A673 (cell line): ENCODE data around the gene ACSBG1. TPM values are rescaled to one million over a fixed set of nuclear protein-coding genes. Genes with fewer than 3 reads are reported as not detected.

Experiments
- BruUV-seq: library from RNA; stranded (reverse); fragments of 400-500 nt; replicated peaks from 2 replicates; lab custom pipeline; 2021; lab: Mats Ljungman, UMichigan
- CTCF ChIA-PET: fragments of 300-600 bp; sonication (Branson Sonifier 250); formaldehyde crosslinking; loops from one replicate; lab custom pipeline; 2022; ENCODE audit warnings: antibody characterized with exemption; lab: Charles Lee
- POLR2A ChIA-PET: fragments of 300-600 bp; sonication (Branson Sonifier 250); formaldehyde crosslinking; loops from one replicate; lab custom pipeline; 2022; ENCODE audit warnings: antibody characterized with exemption; ENCODE audit not compliant: low non-redundant PET; lab: Charles Lee
- DNase-seq: peaks from one replicate; pipeline ENCODE4 v3.0.0-alpha.2; 2015; ENCODE audit warnings: low spot score
- H3K27ac ChIP-seq: fragments of 200-600 bp; sonication (generic); 2 replicates; pipeline ENCODE4 v1.5.1; 2016; ENCODE audit warnings: mixed run types, low read depth, mild to moderate bottlenecking, mixed read lengths, antibody characterized with exemption, low read length; ENCODE audit not compliant: poor library complexity, severe bottlenecking
- H3K27me3 ChIP-seq: fragments of 200-600 bp; sonication (generic); replicated peaks from 2 replicates; pipeline ENCODE4 v1.6.1; 2017; ENCODE audit warnings: mixed run types, low read depth, mild to moderate bottlenecking, mixed read lengths, antibody characterized with exemption, low read length; ENCODE audit not compliant: insufficient read depth, poor library complexity
- H3K36me3 ChIP-seq: fragments of 200-600 bp; sonication (generic); 2 replicates; pipeline ENCODE4 v1.6.1; 2016; ENCODE audit warnings: mixed run types, mild to moderate bottlenecking, mixed read lengths, antibody characterized with exemption, low read length; ENCODE audit not compliant: insufficient read depth, poor library complexity, severe bottlenecking
- H3K4me1 ChIP-seq: fragments of 200-600 bp; sonication (generic); 2 replicates; pipeline ENCODE4 v1.6.1; 2017; ENCODE audit warnings: mixed run types, mild to moderate bottlenecking, mixed read lengths, antibody characterized with exemption, low read length; ENCODE audit not compliant: insufficient read depth, poor library complexity, severe bottlenecking
- H3K4me3 ChIP-seq: fragments of 200-600 bp; sonication (generic); 2 replicates; pipeline ENCODE4 v1.5.1; 2016; ENCODE audit warnings: low read depth, mixed run types, mild to moderate bottlenecking, mixed read lengths, low read length; ENCODE audit not compliant: poor library complexity, severe bottlenecking
- H3K9me3 ChIP-seq: fragments of 200-600 bp; sonication (generic); 2 replicates; pipeline ENCODE4 v1.6.1; 2016; ENCODE audit warnings: mixed run types, low read depth, mild to moderate bottlenecking, mixed read lengths, antibody characterized with exemption, low read length; ENCODE audit not compliant: poor library complexity, severe bottlenecking
- CTCF ChIP-seq: fragments of 300-800, 200-600 bp; sonication (generic); conservative IDR thresholded peaks from 2 replicates; pipeline ENCODE4 v1.5.1; 2017; ENCODE audit warnings: low read depth, mild to moderate bottlenecking, antibody characterized with exemption, low read length, moderate library complexity, mixed read lengths
- EZH2 ChIP-seq: fragments of 200-600 bp; sonication (generic); IDR thresholded peaks from 2 replicates; pipeline ENCODE4 v1.6.1; 2017; ENCODE audit warnings: borderline replicate concordance, low read depth, mild to moderate bottlenecking, mixed read lengths, antibody characterized with exemption, low read length; ENCODE audit not compliant: poor library complexity, severe bottlenecking
- intact Hi-C: fragments of 100-400 bp; cut with micrococcal nuclease; formaldehyde crosslinking; loops from one replicate; pipeline ENCODE4 v1.10.0; 2022; ENCODE audit not compliant: unreplicated experiment
- total RNA-seq: library from RNA; stranded (reverse); gene quantifications from 2 replicates; pipeline ENCODE4 v1.2.3, GENCODE V29; 2021

Gene ACSBG1
- total RNA-seq, 1 experiment from 2014 or later = 0.45 TPM

GRCh38 chr15:78194568-78194925, 39.8 kb downstream of the ACSBG1 start:
- Histone ChIP-seq H3K4me1 (no peaks in the 10 kb centered on the region), H3K9me3 (no peaks in the 10 kb centered on the region), H3K36me3 (no peaks in the 10 kb centered on the region), H3K4me3 (no peak overlapping the region), H3K27me3 (no peaks in the 10 kb centered on the region), H3K27ac (no peak overlapping the region)
- POLR2A ChIA-PET = no interaction called here
- CTCF ChIA-PET = interaction anchor here (0.6 kb wide), 1 partner anchor 412 kb away, joined by 3 read pairs; no protein-coding TSS in a partner anchor
- no peak for DNase-seq
- no TSS peak for BruUV-seq
- no peak for TF ChIP-seq EZH2
- TF ChIP-seq CTCF = no peak
- intact Hi-C loops = loop anchor here (2.0 kb wide), 1 partner anchor 82 kb away; no protein-coding TSS in a partner anchor

DNA sequence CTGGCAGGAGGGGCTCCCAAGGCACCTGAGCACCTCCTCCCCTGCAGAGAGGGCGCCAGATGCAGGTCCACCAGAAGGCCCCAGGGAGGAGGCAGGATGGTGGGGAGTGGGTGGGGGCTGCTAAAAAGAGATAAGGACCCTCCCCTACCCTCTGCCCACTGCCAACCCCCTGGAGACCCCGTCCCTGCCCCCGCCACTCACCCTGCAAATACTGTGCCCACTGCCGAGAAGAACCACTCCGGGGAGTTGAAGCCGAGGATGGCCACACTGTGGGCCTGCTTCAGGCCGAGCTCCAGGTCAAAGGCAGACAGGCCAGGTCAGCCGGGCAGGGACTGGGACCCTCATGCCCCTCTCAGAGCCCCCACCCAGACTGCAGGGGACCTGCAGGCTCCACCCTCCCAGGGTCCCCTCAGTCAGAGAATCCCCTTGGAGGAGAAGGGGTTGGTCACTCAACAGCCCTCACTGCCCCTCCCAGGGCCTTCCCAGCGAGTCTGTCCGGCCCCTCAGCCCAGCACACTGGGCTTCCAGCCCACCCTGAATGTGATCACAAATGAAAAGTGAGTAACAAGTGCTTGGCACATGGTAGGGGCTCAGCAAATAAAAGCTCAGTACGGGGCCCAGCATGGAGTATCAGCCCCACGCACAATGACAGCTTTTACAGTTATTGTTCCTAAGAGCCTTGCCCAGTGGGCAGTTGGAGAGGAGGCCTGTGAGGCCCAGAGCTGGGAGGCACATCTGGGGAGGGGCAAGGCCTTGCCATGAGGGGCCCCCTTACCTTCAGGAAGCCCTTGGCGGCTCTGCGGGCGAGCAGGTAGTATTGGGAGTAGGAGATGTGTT, 40.4 kb downstream of the ACSBG1 start:
- BruUV-seq = no TSS peak
- CTCF ChIA-PET = interaction anchor here (0.6 kb wide), 1 partner anchor 412 kb away, joined by 3 read pairs; no protein-coding TSS in a partner anchor
- Histone ChIP-seq H3K4me3 (no peak overlapping the region), H3K36me3 (no peaks in the 10 kb centered on the region), H3K4me1 (no peaks in the 10 kb centered on the region), H3K27me3 (no peaks in the 10 kb centered on the region), H3K9me3 (no peaks in the 10 kb centered on the region), H3K27ac (no peak overlapping the region)
- DNase-seq = no peak
- intact Hi-C loops = loop anchor here (2.0 kb wide), 1 partner anchor 81 kb away; no protein-coding TSS in a partner anchor
- TF ChIP-seq EZH2 = no peak
- no peak for TF ChIP-seq CTCF
- POLR2A ChIA-PET = no interaction called here

GRCh38 chr15:78192826-78193594, 41.4 kb downstream of the ACSBG1 start:
- intact Hi-C loops = no loop called here
- Histone ChIP-seq H3K27ac (no peak overlapping the region), H3K9me3 (no peaks in the 10 kb centered on the region), H3K4me3 (no peak overlapping the region), H3K36me3 (no peaks in the 10 kb centered on the region), H3K4me1 (no peaks in the 10 kb centered on the region), H3K27me3 (no peaks in the 10 kb centered on the region)
- ChIA-PET POLR2A (no interaction called here), CTCF (no interaction called here)
- no peak for TF ChIP-seq CTCF
- no peak for TF ChIP-seq EZH2
- DNase-seq = no peak
- no TSS peak for BruUV-seq
